ENCODE results near the gene CACNA1B. TPM values are rescaled to one million over a fixed set of nuclear protein-coding genes. Genes with fewer than 3 reads are reported as not detected.

CACNA1B gene
- total and polyA plus RNA-seq, 2 of the 4 experiments (the other 2 are of a cell fraction) = 0.02 TPM; not detected in 1

DNA sequence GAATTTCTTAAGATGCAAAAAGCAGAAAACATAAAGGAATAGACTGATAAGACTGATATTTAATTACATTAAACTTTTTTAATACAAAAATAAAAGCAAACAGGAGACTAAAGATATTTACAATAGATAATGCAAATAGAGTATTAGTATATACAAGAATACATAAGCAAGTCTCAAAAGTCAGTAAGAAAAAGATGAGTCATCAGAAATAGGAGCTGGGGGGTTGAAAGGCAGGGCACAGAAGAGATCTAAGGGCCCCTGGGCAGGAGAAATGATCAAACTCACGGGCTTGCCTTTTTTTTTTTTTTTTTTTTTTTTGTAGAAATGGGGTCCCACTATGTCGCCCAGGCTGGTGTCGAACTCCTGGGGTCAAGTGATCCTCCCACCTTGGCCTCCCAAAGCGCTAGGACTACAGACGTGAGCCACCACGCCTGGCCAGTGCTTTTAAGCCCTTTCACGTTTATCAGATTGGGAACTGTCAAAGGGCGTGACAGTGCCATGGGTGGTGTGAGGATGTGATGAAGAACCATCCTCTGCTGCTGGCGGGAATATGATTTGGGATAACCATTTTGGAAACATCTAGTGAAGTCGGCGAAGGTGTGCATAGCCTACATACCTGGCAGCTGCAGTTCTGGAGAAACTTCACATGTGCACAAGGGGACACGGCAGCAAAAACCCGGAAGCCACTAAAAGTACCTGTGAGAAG is 126.1 kb downstream of the CACNA1B start:
- Histone ChIP-seq H2AFZ (replicated peaks; ENCODE audit: low read length, poor library complexity) (no peak overlapping the region), H3K18ac (ENCODE audit: low read depth, low read length) (no peak overlapping the region), H3K56ac (ENCODE audit: extremely low read depth, insufficient read depth, low read length) (no peak overlapping the region), H4K5ac (ENCODE audit: low read depth, low read length) (no peak overlapping the region), H3K9me1 (ENCODE audit: insufficient read depth, low read length) (no peaks in the 10 kb centered on the region), H3K27me3 (ENCODE audit: control insufficient read depth, insufficient read depth, low read length) (no peaks in the 10 kb centered on the region), H2AK9ac (replicated peaks; ENCODE audit: low read depth, low read length, poor library complexity) (no peak overlapping the region), H4K8ac (ENCODE audit: low read depth in 2 of 2, low read length in 2 of 2) (no peak overlapping the region), H3K14ac (replicated peaks; ENCODE audit: low read depth, low read length) (no peak overlapping the region), H3K79me1 (ENCODE audit: low read depth in 1 of 2, low read length in 2 of 2) (no peaks in the 10 kb centered on the region), H3K36me3 (ENCODE audit: control insufficient read depth, insufficient read depth, low read length) (no peaks in the 10 kb centered on the region), H3K4ac (ENCODE audit: low read depth, low read length) (no peak overlapping the region), H2BK20ac (ENCODE audit: low read depth, low read length) (no peak overlapping the region), H2BK120ac (ENCODE audit: low read depth, low read length) (no peak overlapping the region), H2AK5ac (ENCODE audit: low read depth, low read length) (no peak overlapping the region), H3K27ac (ENCODE audit: insufficient read depth, low read length) (no peak overlapping the region), H2BK15ac (ENCODE audit: low read depth, low read length) (no peak overlapping the region), H3K4me3 (ENCODE audit: insufficient read depth, low read depth, low read length) (no peak overlapping the region), H2BK5ac (ENCODE audit: low read depth, low read length, poor library complexity, severe bottlenecking) (no peak overlapping the region), H3K9me3 (ENCODE audit: control insufficient read depth, insufficient read depth, low read length) (peaks cover 12% of the 10 kb centered on the region), H4K20me1 (ENCODE audit: insufficient read depth, low read length) (no peaks in the 10 kb centered on the region), H3K9ac (ENCODE audit: low read depth, low read length) (no peak overlapping the region), H3K4me1 (ENCODE audit: control insufficient read depth, insufficient read depth, low read length) (no peaks in the 10 kb centered on the region), H4K91ac (ENCODE audit: insufficient read depth, low read depth, low read length) (no peak overlapping the region), H3K23ac (ENCODE audit: low read depth, low read length) (no peak overlapping the region), H3K4me2 (ENCODE audit: low read depth, low read length) (no peak overlapping the region)
- in situ Hi-C loops (cut with MboI; ENCODE audit: low sequenced_read_pairs) (no loop called here), dilution Hi-C loops (cut with HindIII; ENCODE audit: low sequenced_read_pairs, unreplicated experiment) (no loop called here), intact Hi-C loops (cut with micrococcal nuclease) (no loop called here)
- no TSS peak for BruUV-seq (replicated peaks)
- TF ChIP-seq, protein P1, sequence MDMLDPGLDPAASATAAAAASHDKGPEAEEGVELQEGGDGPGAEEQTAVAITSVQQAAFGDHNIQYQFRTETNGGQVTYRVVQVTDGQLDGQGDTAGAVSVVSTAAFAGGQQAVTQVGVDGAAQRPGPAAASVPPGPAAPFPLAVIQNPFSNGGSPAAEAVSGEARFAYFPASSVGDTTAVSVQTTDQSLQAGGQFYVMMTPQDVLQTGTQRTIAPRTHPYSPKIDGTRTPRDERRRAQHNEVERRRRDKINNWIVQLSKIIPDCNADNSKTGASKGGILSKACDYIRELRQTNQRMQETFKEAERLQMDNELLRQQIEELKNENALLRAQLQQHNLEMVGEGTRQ (IDR thresholded peaks at IDR 0.05; ENCODE audit: low read depth, low read length) = no peak
- TF ChIP-seq MAZ (IDR thresholded peaks at IDR 0.05; ENCODE audit: borderline replicate concordance, low read depth, low read length) (no peak), CHD1 (IDR thresholded peaks at IDR 0.05; ENCODE audit: low read depth, low read length) (no peak), POLR2A (IDR thresholded peaks at IDR 0.05; ENCODE audit: low read depth, low read length) (no peak), RCOR1 (IDR thresholded peaks at IDR 0.05; ENCODE audit: insufficient replicate concordance, low read length) (no peak), MAFK (IDR thresholded peaks at IDR 0.05; ENCODE audit: low read depth, low read length) (peak; percentile 69)
- ATAC-seq (ENCODE audit: low read depth) = no peak
- 71% methylated on average over 5 of the region's 13 CpGs; no CpG with 5 or more reads in 1 of the 2 experiments for WGBS, 2 experiments (ENCODE audit: extremely low coverage in 2 of 2, insufficient read length in 1 of 2)
- no peak for DNase-seq
- ChIA-PET POLR2A (ENCODE audit: unreplicated experiment) (no interaction called here), CTCF (no interaction called here)

Measured in IMR-90 (cell line).